Testis (tissue), 2 donors: ENCODE measurements around the gene P3H2.

Source experiments
- POLR2A ChIP-seq: fragments of 450-650 bp; IDR thresholded peaks from one replicate; pipeline ENCODE4 v1.6.1; 2017; ENCODE audit warnings: antibody characterized with exemption, mild to moderate bottlenecking, moderate library complexity
- TF ChIP-seq, protein P1 (sequence below), 3 experiments: fragments of 450-650 bp in 2 of 3; fragments of 200-600 bp in 1 of 3; sonication (generic) in 1 of 3; IDR thresholded peaks; one replicate each; pipeline ENCODE4 v1.5.1; 2016 to 2019; ENCODE audit warnings: antibody characterized with exemption in 3 of 3, mild to moderate bottlenecking in 2 of 3, moderate library complexity in 1 of 3

DNA sequence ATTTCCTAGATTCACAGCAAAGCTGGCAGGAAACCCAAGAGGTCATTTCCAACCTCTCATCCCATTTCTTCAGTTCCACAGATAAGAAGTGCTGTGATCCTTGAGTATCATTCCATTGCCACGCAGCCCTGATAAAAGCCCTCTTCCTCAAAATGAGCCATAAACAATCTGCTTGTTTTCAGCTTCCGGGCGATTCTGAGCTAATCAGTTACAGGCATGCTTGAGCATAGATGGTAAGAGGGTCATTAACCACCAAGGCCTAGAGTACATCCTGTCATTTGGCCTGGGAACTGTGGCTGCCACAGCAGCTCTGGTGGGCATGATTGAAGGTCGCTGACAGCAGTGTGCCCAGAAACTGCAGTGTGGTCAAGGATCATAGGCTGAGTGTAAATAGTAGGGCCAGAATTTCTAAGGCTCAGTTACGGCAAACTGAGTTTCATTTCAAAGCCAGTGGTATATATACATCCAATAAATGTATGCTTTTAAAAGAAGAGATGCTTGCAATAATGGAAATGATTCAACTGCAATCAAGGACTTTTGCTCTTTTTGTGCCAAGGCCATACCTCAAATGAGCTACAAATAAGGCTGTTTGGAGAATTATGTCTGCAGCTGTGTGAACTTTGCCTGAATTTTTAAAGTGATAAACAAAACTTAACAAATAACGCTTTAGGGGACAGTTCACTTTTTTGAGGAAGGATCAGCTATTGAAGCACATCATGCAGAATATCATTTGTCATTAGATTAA lies 47.3 kb downstream of the P3H2 start:
- TF ChIP-seq, protein P1, sequence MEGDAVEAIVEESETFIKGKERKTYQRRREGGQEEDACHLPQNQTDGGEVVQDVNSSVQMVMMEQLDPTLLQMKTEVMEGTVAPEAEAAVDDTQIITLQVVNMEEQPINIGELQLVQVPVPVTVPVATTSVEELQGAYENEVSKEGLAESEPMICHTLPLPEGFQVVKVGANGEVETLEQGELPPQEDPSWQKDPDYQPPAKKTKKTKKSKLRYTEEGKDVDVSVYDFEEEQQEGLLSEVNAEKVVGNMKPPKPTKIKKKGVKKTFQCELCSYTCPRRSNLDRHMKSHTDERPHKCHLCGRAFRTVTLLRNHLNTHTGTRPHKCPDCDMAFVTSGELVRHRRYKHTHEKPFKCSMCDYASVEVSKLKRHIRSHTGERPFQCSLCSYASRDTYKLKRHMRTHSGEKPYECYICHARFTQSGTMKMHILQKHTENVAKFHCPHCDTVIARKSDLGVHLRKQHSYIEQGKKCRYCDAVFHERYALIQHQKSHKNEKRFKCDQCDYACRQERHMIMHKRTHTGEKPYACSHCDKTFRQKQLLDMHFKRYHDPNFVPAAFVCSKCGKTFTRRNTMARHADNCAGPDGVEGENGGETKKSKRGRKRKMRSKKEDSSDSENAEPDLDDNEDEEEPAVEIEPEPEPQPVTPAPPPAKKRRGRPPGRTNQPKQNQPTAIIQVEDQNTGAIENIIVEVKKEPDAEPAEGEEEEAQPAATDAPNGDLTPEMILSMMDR (IDR thresholded peaks at IDR 0.05): no peak
- TF ChIP-seq POLR2A: no peak
